IMR-90 (cell line): ENCODE data around the gene GORASP1. TPM values are rescaled to one million over a fixed set of nuclear protein-coding genes. Genes with fewer than 3 reads are reported as not detected.

Experiments used
- ATAC-seq: fragments of 200-7000 bp; cut with Tn5 transposase; 2 replicates; pipeline ENCODE4 v1.9.1; 2020; ENCODE audit warnings: low read depth, mild to moderate bottlenecking, moderate library complexity
- BruUV-seq: library from RNA; stranded (reverse); fragments of 400-500 nt; replicated peaks from 2 replicates; lab custom pipeline; 2021; lab: Mats Ljungman, UMichigan
- CTCF ChIA-PET: fragments of 300-600 bp; formaldehyde crosslinking; extraction: SDS; loops from one replicate; lab custom pipeline; 2021; ENCODE audit warnings: antibody characterized with exemption; lab: Yijun Ruan, JAX
- POLR2A ChIA-PET: fragments of 300-600 bp; sonication (Branson Sonifier 250); formaldehyde crosslinking; loops from one replicate; lab custom pipeline; 2022; ENCODE audit warnings: antibody characterized with exemption; ENCODE audit not compliant: unreplicated experiment; lab: Charles Lee
- DNase-seq: peaks from one replicate; pipeline ENCODE4 v3.0.0; 2013
- H2AFZ ChIP-seq: replicated peaks from 2 replicates; pipeline ENCODE3; 2013; ENCODE audit warnings: low read length, mild to moderate bottlenecking; ENCODE audit not compliant: poor library complexity
- H2AK5ac ChIP-seq: 2 replicates; pipeline ENCODE4 v1.6.1; 2013; ENCODE audit warnings: low read depth, low read length, inconsistent platforms
- H2AK9ac ChIP-seq: replicated peaks from 2 replicates; pipeline ENCODE3; 2013; ENCODE audit warnings: mild to moderate bottlenecking, low read depth, low read length, moderate library complexity; ENCODE audit not compliant: poor library complexity
- H2BK120ac ChIP-seq: 2 replicates; pipeline ENCODE4 v1.6.1; 2013; ENCODE audit warnings: low read depth, low read length, inconsistent platforms
- H2BK15ac ChIP-seq: 3 replicates; pipeline ENCODE4 v1.6.1; 2013; ENCODE audit warnings: low read depth, low read length, inconsistent platforms
- H2BK20ac ChIP-seq: 2 replicates; pipeline ENCODE4 v1.6.1; 2013; ENCODE audit warnings: low read depth, mild to moderate bottlenecking, inconsistent platforms, low read length, moderate library complexity
- H2BK5ac ChIP-seq: 2 replicates; pipeline ENCODE4 v1.6.1; 2013; ENCODE audit warnings: mild to moderate bottlenecking, low read depth, low read length, inconsistent platforms; ENCODE audit not compliant: poor library complexity, severe bottlenecking
- H3K14ac ChIP-seq: replicated peaks from 2 replicates; pipeline ENCODE4 v1.6.1; 2013; ENCODE audit warnings: low read depth, low read length, inconsistent platforms
- H3K18ac ChIP-seq: 2 replicates; pipeline ENCODE4 v1.6.1; 2013; ENCODE audit warnings: low read depth, low read length, control low read depth
- H3K23ac ChIP-seq: 2 replicates; pipeline ENCODE4 v1.6.1; 2013; ENCODE audit warnings: low read depth, low read length, inconsistent platforms
- H3K27ac ChIP-seq: 2 replicates; pipeline ENCODE4 v1.5.1; 2013; ENCODE audit warnings: mild to moderate bottlenecking, control low read depth, low read length; ENCODE audit not compliant: insufficient read depth
- H3K27me3 ChIP-seq: 2 replicates; pipeline ENCODE4 v1.6.1; 2013; ENCODE audit warnings: low read length; ENCODE audit not compliant: control insufficient read depth, insufficient read depth
- H3K36me3 ChIP-seq: 2 replicates; pipeline ENCODE4 v1.6.1; 2013; ENCODE audit warnings: low read length, mixed read lengths; ENCODE audit not compliant: control insufficient read depth, insufficient read depth
- H3K4ac ChIP-seq: 2 replicates; pipeline ENCODE4 v1.6.1; 2013; ENCODE audit warnings: low read depth, low read length, inconsistent platforms
- H3K4me1 ChIP-seq: 2 replicates; pipeline ENCODE4 v1.6.1; 2013; ENCODE audit warnings: low read length, mixed read lengths; ENCODE audit not compliant: control insufficient read depth, insufficient read depth
- H3K4me2 ChIP-seq: 2 replicates; pipeline ENCODE4 v1.6.1; 2013; ENCODE audit warnings: low read depth, mild to moderate bottlenecking, control low read depth, low read length, moderate library complexity
- H3K4me3 ChIP-seq: 2 replicates; pipeline ENCODE4 v1.5.1; 2013; ENCODE audit warnings: low read depth, mild to moderate bottlenecking, control low read depth, low read length, moderate library complexity; ENCODE audit not compliant: insufficient read depth
- H3K56ac ChIP-seq: 2 replicates; pipeline ENCODE4 v1.6.1; 2013; ENCODE audit warnings: low read length, inconsistent platforms; ENCODE audit not compliant: insufficient read depth; ENCODE audit errors: extremely low read depth
- H3K79me1 ChIP-seq, 2 experiments: 2 replicates each; pipeline ENCODE4 v1.6.1; 2013; ENCODE audit warnings: low read length in 2 of 2, inconsistent platforms in 1 of 2, low read depth in 1 of 2
- H3K9ac ChIP-seq: 2 replicates; pipeline ENCODE4 v1.6.1; 2013; ENCODE audit warnings: low read depth, low read length, control low read depth
- H3K9me1 ChIP-seq: 2 replicates; pipeline ENCODE4 v1.6.1; 2013; ENCODE audit warnings: low read length, inconsistent platforms; ENCODE audit not compliant: insufficient read depth
- H3K9me3 ChIP-seq: 2 replicates; pipeline ENCODE4 v1.6.1; 2013; ENCODE audit warnings: low read length; ENCODE audit not compliant: control insufficient read depth, insufficient read depth
- H4K20me1 ChIP-seq: 2 replicates; pipeline ENCODE4 v1.6.1; 2013; ENCODE audit warnings: low read length, inconsistent platforms; ENCODE audit not compliant: insufficient read depth
- H4K5ac ChIP-seq: 2 replicates; pipeline ENCODE4 v1.6.1; 2013; ENCODE audit warnings: mild to moderate bottlenecking, low read depth, low read length, control low read depth
- H4K8ac ChIP-seq, 2 experiments: 2 replicates each; pipeline ENCODE4 v1.6.1; 2013; ENCODE audit warnings: low read depth in 2 of 2, low read length in 2 of 2, control low read depth in 1 of 2, inconsistent platforms in 1 of 2
- H4K91ac ChIP-seq: 2 replicates; pipeline ENCODE4 v1.6.1; 2013; ENCODE audit warnings: low read depth, low read length, inconsistent platforms; ENCODE audit not compliant: insufficient read depth
- POLR2A ChIP-seq: IDR thresholded peaks from 2 replicates; pipeline ENCODE4 v1.6.1; 2012; ENCODE audit warnings: mild to moderate bottlenecking, low read depth, low read length
- WGBS, 2 experiments: methylation state at CpG; one replicate each; pipeline versions ENCODE4 v1.1.5 to v1.1.7; 2013; ENCODE audit warnings: missing lambda C conversion rate in 2 of 2; ENCODE audit not compliant: insufficient read length in 1 of 2; ENCODE audit errors: extremely low coverage in 2 of 2; 5-methylcytosine and 5-hydroxymethylcytosine counted together
- dilution Hi-C: fragments of 300-500 bp; cut with HindIII; formaldehyde crosslinking; loops from one replicate; pipeline ENCODE4 v1.14.3; 2018; ENCODE audit warnings: low sequenced_read_pairs; ENCODE audit not compliant: unreplicated experiment
- in situ Hi-C: fragments of 300-500 bp; cut with MboI; formaldehyde crosslinking; loops from 3 replicates; pipeline ENCODE4 v1.14.3; 2019; ENCODE audit warnings: low sequenced_read_pairs, inconsistent platforms, mixed read lengths
- intact Hi-C: fragments of 100-400 bp; cut with micrococcal nuclease; formaldehyde crosslinking; loops from 2 replicates; pipeline ENCODE4 v1.10.0; 2022
- polyA plus RNA-seq, 3 experiments: library from polyadenylated mRNA; depleted of rRNA; stranded (reverse); fragments of >200 nt; gene quantifications; 2 replicates each; pipeline ENCODE4 v1.2.3, GENCODE V29; 2012; ENCODE audit warnings: low replicate concordance in 1 of 3
- total RNA-seq: library from RNA; depleted of rRNA; stranded (reverse); fragments of >200 nt; gene quantifications from 2 replicates; pipeline ENCODE4 v1.2.3, GENCODE V29; 2012
- TF ChIP-seq, protein P1 (sequence below): conservative IDR thresholded peaks from 2 replicates; pipeline ENCODE4 v1.5.1; 2012; ENCODE audit warnings: mild to moderate bottlenecking, low read depth, low read length, improper control_type of control experiment

GORASP1 gene
- total and polyA plus RNA-seq, 2 of the 4 experiments (the other 2 are of a cell fraction) = 35.0 to 56.6 TPM

DNA sequence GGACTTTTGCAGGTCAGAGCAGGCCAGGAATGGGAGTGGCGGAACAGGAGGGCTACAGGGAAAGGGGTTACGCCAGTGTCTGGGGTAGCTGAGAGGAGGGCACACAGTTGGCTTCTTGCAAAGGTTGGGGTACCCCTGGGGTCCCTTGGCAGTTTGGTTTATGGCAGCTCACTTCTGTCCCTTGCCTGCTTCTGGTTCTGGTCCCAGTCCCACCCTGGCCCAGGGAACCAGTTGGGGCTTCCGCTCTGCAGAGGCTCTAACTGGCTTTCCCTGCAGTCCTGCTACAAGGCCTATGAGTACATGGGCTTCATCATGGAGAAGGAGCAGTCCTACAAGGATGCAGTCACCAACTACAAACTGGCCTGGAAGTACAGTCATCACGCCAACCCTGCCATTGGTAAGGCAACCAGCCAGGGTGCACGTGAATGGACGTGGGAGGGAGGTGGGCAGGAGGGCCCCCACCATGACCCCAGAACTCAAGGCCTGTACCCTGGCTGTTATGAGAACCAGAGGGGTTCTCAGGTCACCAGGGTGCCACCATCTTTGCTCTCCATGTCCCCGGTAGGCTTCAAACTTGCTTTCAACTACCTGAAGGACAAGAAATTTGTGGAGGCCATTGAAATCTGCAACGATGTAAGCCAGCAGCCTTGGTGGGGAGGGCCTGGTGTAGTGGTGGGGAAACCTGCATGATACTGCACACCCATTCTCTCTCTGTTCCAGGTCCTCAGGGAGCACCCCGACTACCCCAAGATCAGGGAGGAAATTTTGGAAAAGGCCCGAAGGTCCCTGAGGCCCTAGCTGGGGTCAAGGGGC lies 30.8 kb upstream of the GORASP1 start:
- Histone ChIP-seq H2AK9ac (no peak overlapping the region), H4K5ac (no peak overlapping the region), H3K4me3 (no peak overlapping the region), H4K91ac (no peak overlapping the region), H3K27ac (no peak overlapping the region), H3K36me3 (peaks cover 23% of the 10 kb centered on the region), H3K27me3 (no peaks in the 10 kb centered on the region), H3K9ac (no peak overlapping the region), H2BK20ac (no peak overlapping the region), H4K20me1 (peaks cover 53% of the 10 kb centered on the region), H2BK120ac (no peak overlapping the region), H2BK5ac (no peak overlapping the region), H3K23ac (no peak overlapping the region), H2BK15ac (no peak overlapping the region), H4K8ac (no peak overlapping the region), H2AFZ (no peak overlapping the region), H3K9me1 (peaks cover 24% of the 10 kb centered on the region), H2AK5ac (no peak overlapping the region), H3K4me1 (peaks cover 23% of the 10 kb centered on the region), H3K56ac (no peak overlapping the region), H3K9me3 (no peaks in the 10 kb centered on the region), H3K4ac (no peak overlapping the region), H3K79me1 (peaks cover 6 to 46% of the 10 kb centered on the region in 2 experiments), H3K18ac (no peak overlapping the region), H3K4me2 (no peak overlapping the region), H3K14ac (no peak overlapping the region)
- ChIA-PET CTCF (interaction anchor here (1.1 kb wide), 1 partner anchor 150 kb away, joined by 4 read pairs; no protein-coding TSS in a partner anchor), POLR2A (no interaction called here)
- no TSS peak for BruUV-seq
- intact Hi-C loops = no loop called here
- WGBS, 2 experiments = 100% methylated on average over 1 of the region's 10 CpGs; no CpG with 5 or more reads in 1 of the 2 experiments
- ATAC-seq = no peak
- in situ Hi-C loops = no loop called here
- DNase-seq = no peak
- TF ChIP-seq POLR2A = peak; percentile 42; the same call in 1 of the 2 replicates
- TF ChIP-seq, protein P1, sequence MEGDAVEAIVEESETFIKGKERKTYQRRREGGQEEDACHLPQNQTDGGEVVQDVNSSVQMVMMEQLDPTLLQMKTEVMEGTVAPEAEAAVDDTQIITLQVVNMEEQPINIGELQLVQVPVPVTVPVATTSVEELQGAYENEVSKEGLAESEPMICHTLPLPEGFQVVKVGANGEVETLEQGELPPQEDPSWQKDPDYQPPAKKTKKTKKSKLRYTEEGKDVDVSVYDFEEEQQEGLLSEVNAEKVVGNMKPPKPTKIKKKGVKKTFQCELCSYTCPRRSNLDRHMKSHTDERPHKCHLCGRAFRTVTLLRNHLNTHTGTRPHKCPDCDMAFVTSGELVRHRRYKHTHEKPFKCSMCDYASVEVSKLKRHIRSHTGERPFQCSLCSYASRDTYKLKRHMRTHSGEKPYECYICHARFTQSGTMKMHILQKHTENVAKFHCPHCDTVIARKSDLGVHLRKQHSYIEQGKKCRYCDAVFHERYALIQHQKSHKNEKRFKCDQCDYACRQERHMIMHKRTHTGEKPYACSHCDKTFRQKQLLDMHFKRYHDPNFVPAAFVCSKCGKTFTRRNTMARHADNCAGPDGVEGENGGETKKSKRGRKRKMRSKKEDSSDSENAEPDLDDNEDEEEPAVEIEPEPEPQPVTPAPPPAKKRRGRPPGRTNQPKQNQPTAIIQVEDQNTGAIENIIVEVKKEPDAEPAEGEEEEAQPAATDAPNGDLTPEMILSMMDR = no peak
- dilution Hi-C loops = no loop called here
